Endothelial cell (in vitro differentiated cells): ENCODE data around the gene FLRT2. TPM values are rescaled to one million over a fixed set of nuclear protein-coding genes. Genes with fewer than 3 reads are reported as not detected.

Experiments
- DNase-seq: peaks from one replicate; pipeline ENCODE4 v3.0.0; 2021; ENCODE audit warnings: low spot score
- H3K27ac Mint-ChIP-seq: one replicate; pipeline ENCODE4 v1.8.0; 2021; ENCODE audit warnings: mixed read lengths, inconsistent platforms; ENCODE audit not compliant: unreplicated experiment
- H3K27me3 Mint-ChIP-seq: one replicate; pipeline ENCODE4 v1.8.0; 2021; ENCODE audit warnings: mild to moderate bottlenecking, moderate library complexity, mixed read lengths, inconsistent platforms; ENCODE audit not compliant: unreplicated experiment
- H3K36me3 Mint-ChIP-seq: one replicate; pipeline ENCODE4 v1.8.0; 2021; ENCODE audit warnings: mild to moderate bottlenecking, low read depth, mixed read lengths, inconsistent platforms; ENCODE audit not compliant: unreplicated experiment
- H3K4me1 Mint-ChIP-seq: one replicate; pipeline ENCODE4 v1.8.0; 2021; ENCODE audit warnings: mild to moderate bottlenecking, mixed read lengths, inconsistent platforms; ENCODE audit not compliant: unreplicated experiment
- H3K4me3 Mint-ChIP-seq: one replicate; pipeline ENCODE4 v1.8.0; 2021; ENCODE audit warnings: mild to moderate bottlenecking, mixed read lengths, inconsistent platforms; ENCODE audit not compliant: unreplicated experiment
- H3K9me3 Mint-ChIP-seq: one replicate; pipeline ENCODE4 v1.8.0; 2021; ENCODE audit warnings: mixed read lengths, inconsistent platforms; ENCODE audit not compliant: unreplicated experiment
- CTCF ChIP-seq: fragments of 200-600 bp; sonication (generic); IDR thresholded peaks from one replicate; pipeline ENCODE4 v1.5.0; 2021; ENCODE audit warnings: antibody characterized with exemption; ENCODE audit not compliant: unreplicated experiment
- total RNA-seq: library from RNA; stranded (reverse); fragmentation: NEBNext Ultra II Directional; extraction: Animal tissue kit (Norgen Biotek cat#: 25700); gene quantifications from one replicate; pipeline ENCODE4 v1.2.1, GENCODE V29; 2021; ENCODE audit not compliant: unreplicated experiment

The FLRT2 gene
- total RNA-seq, 1 donor from 2014 or later, result 7.8 TPM

GRCh38 chr14:85574853-85575616, 45.1 kb downstream of the FLRT2 start:
- H3K36me3 Mint-ChIP-seq, result no peaks in the 10 kb centered on the region

GRCh38 chr14:85575617-85575898, 45.6 kb downstream of the FLRT2 start:
- no peaks in the 10 kb centered on the region for H3K36me3 Mint-ChIP-seq
- peaks cover 29% of the 10 kb centered on the region for H3K4me1 Mint-ChIP-seq
- no peaks in the 10 kb centered on the region for H3K27me3 Mint-ChIP-seq
- no peak for DNase-seq
- no peak overlapping the region for H3K27ac Mint-ChIP-seq
- TF ChIP-seq CTCF, result no peak
- H3K9me3 Mint-ChIP-seq, result no peaks in the 10 kb centered on the region
- H3K4me3 Mint-ChIP-seq, result no peak overlapping the region

More at GRCh38 chr14:85574853-85575616, 45.1 kb downstream of the FLRT2 start:
- Mint-ChIP-seq H3K27ac (no peak overlapping the region), H3K4me3 (no peak overlapping the region), H3K9me3 (no peaks in the 10 kb centered on the region), H3K4me1 (peaks cover 27% of the 10 kb centered on the region), H3K27me3 (no peaks in the 10 kb centered on the region)
- TF ChIP-seq CTCF, result no peak
- DNase-seq, result no peak

- no peaks in the 10 kb centered on the region for H3K36me3 Mint-ChIP-seq
- no peak for DNase-seq
- H3K4me3 Mint-ChIP-seq, result no peak overlapping the region
- H3K27me3 Mint-ChIP-seq, result no peaks in the 10 kb centered on the region
- H3K4me1 Mint-ChIP-seq, result peaks cover 35% of the 10 kb centered on the region
- no peaks in the 10 kb centered on the region for H3K9me3 Mint-ChIP-seq
- TF ChIP-seq CTCF, result no peak
- H3K27ac Mint-ChIP-seq, result no peak overlapping the region
Measured at GRCh38 chr14:85576218-85576617, 46.3 kb downstream of the FLRT2 start.

GRCh38 chr14:85576848-85577542, 47.1 kb downstream of the FLRT2 start:
- Mint-ChIP-seq H3K4me1 (peaks cover 35% of the 10 kb centered on the region), H3K9me3 (no peaks in the 10 kb centered on the region), H3K27ac (no peak overlapping the region), H3K4me3 (no peak overlapping the region), H3K27me3 (no peaks in the 10 kb centered on the region), H3K36me3 (no peaks in the 10 kb centered on the region)
- no peak for TF ChIP-seq CTCF
- no peak for DNase-seq

GRCh38 chr14:85577543-85578114, 47.7 kb downstream of the FLRT2 start:
- no peaks in the 10 kb centered on the region for H3K27me3 Mint-ChIP-seq
- H3K4me1 Mint-ChIP-seq, result peaks cover 33% of the 10 kb centered on the region
- no peaks in the 10 kb centered on the region for H3K9me3 Mint-ChIP-seq
- TF ChIP-seq CTCF, result no peak
- no peak overlapping the region for H3K27ac Mint-ChIP-seq
- DNase-seq, result no peak
- no peak overlapping the region for H3K4me3 Mint-ChIP-seq
- H3K36me3 Mint-ChIP-seq, result no peaks in the 10 kb centered on the region
